Dermis microvascular lymphatic vessel endothelial cell (primary cell): ENCODE measurements around the gene AP5B1. TPM values are rescaled to one million over a fixed set of nuclear protein-coding genes. Genes with fewer than 3 reads are reported as not detected.

ENCODE experiments used
- DNase-seq, 2 donors: peaks; one replicate each; pipeline versions ENCODE4 v3.0.0 to v3.0.0-alpha.2; 2010; ENCODE audit warnings: low read depth in 2 of 2
- total RNA-seq: library from RNA; depleted of rRNA; stranded (reverse); fragments of >200 nt; gene quantifications from 2 replicates; pipeline ENCODE4 v1.2.1, GENCODE V29; 2014

The AP5B1 gene
- total RNA-seq, 1 donor from 2014 or later: 6.2 TPM

- DNase-seq: no peak
Observed at GRCh38 chr11:65801153-65801987, 20.6 kb upstream of the AP5B1 start.

- no peak for DNase-seq
Observed at GRCh38 chr11:65798882-65799281, 18.1 kb upstream of the AP5B1 start.

- no peak for DNase-seq
Observed at GRCh38 chr11:65797711-65798110, 16.9 kb upstream of the AP5B1 start.

- DNase-seq: no peak
Observed at GRCh38 chr11:65796726-65797601, 16.2 kb upstream of the AP5B1 start.

- no peak for DNase-seq
Observed at GRCh38 chr11:65794570-65795510, 14.1 kb upstream of the AP5B1 start.

- DNase-seq: no peak
Observed at GRCh38 chr11:65793625-65794400, 13.0 kb upstream of the AP5B1 start.

GRCh38 chr11:65793144-65793581 is 12.4 kb upstream of the AP5B1 start:
- no peak for DNase-seq

- DNase-seq: no peak
Observed at GRCh38 chr11:65792456-65792855, 11.7 kb upstream of the AP5B1 start.

- no peak for DNase-seq
Observed at GRCh38 chr11:65791719-65792213, 11.0 kb upstream of the AP5B1 start.

- DNase-seq: no peak
Observed at GRCh38 chr11:65790902-65791650, 10.3 kb upstream of the AP5B1 start.

- no peak for DNase-seq
Observed at GRCh38 chr11:65790104-65790901, 9.5 kb upstream of the AP5B1 start.

- no peak for DNase-seq
Observed at GRCh38 chr11:65789230-65790103, 8.7 kb upstream of the AP5B1 start.

GRCh38 chr11:65788821-65789220 is 8.0 kb upstream of the AP5B1 start:
- DNase-seq: no peak

GRCh38 chr11:65787649-65788622 is 7.2 kb upstream of the AP5B1 start:
- no peak for DNase-seq

- no peak for DNase-seq
Observed at GRCh38 chr11:65786786-65787636, 6.2 kb upstream of the AP5B1 start, which contains the start of gene OVOL1. OVOL1 (plus strand) TSS chr11:65787063; CDS start chr11:65787374, 311 bp downstream.
